ENCODE data around the gene HOXA2. TPM values are rescaled to one million over a fixed set of nuclear protein-coding genes. Genes with fewer than 3 reads are reported as not detected.

The HOXA2 gene
- 2.0 TPM for total RNA-seq

- intact Hi-C loops (cut with DNase I), result no loop called here
- Histone ChIP-seq H3K4me1 (peaks cover 18% of the 10 kb centered on the region), H3K27me3 (no peaks in the 10 kb centered on the region), H3K9me3 (no peaks in the 10 kb centered on the region), H3K36me3 (no peaks in the 10 kb centered on the region), H3K27ac (no peak within 1 kb of the TSS), H3K4me3 (peak within 1 kb of the TSS; percentile 9 to 27)
- TF ChIP-seq POLR2A (IDR thresholded peaks at IDR 0.05) (no peak), POLR2AphosphoS5 (IDR thresholded peaks at IDR 0.05; ENCODE audit: insufficient read depth in 1 of 2, low read depth in 1 of 2) (no peak)
- TF ChIP-seq, protein P1, sequence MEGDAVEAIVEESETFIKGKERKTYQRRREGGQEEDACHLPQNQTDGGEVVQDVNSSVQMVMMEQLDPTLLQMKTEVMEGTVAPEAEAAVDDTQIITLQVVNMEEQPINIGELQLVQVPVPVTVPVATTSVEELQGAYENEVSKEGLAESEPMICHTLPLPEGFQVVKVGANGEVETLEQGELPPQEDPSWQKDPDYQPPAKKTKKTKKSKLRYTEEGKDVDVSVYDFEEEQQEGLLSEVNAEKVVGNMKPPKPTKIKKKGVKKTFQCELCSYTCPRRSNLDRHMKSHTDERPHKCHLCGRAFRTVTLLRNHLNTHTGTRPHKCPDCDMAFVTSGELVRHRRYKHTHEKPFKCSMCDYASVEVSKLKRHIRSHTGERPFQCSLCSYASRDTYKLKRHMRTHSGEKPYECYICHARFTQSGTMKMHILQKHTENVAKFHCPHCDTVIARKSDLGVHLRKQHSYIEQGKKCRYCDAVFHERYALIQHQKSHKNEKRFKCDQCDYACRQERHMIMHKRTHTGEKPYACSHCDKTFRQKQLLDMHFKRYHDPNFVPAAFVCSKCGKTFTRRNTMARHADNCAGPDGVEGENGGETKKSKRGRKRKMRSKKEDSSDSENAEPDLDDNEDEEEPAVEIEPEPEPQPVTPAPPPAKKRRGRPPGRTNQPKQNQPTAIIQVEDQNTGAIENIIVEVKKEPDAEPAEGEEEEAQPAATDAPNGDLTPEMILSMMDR (IDR thresholded peaks at IDR 0.05), result no peak
- DNase-seq (ENCODE audit: extremely low spot score in 2 of 2), result no peak
Observed at GRCh38 chr7:27102581-27103442, at the start of gene HOXA2. TSS of gene HOXA2 (minus strand) at chr7:27102683. CDS start at chr7:27102500, 183 bp downstream.

GRCh38 chr7:27151341-27151930, 49.0 kb upstream of the HOXA2 start:
- Histone ChIP-seq H3K27me3 (no peaks in the 10 kb centered on the region), H3K4me3 (peak overlapping the region; percentile 49 to 57)

DNA sequence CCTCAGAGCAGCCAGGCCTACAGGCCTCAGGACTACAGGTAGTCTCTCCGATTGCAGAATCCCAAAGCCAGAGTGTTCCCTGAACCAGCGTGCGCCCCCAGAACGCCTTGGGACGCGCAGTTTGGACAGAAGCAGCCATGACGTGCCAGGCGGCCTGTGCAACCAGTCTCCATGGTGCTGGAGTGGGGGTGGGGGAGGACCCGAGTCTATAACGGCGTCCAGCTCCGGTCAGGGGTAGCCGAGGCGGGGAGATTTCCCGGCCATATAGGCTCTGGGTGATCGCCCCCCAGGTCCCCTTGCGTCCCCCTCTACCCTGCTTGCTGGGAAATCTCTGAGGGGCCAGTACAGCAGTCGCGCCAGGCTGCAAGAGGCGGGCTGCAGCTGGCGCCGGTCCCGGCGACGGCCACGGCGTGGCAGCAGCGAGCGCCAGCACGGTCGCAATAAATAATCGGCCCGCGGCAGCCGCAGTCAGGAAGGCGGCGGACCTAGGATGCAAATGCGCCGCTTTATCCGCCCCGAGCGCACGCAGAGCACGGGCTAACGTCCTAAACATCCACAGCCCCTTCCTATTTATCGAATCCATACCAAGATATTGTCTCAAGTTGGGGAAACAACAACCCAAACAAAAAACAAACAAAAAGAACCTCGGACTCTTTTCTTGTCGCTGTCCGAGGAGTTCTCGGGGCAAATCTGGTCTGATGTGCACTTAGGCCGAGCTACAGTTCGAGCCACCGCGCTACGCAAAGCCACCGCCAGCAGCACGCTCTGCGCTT, 48.3 kb upstream of the HOXA2 start:
- Histone ChIP-seq H3K4me1 (peaks cover 63% of the 10 kb centered on the region), H3K9me3 (no peaks in the 10 kb centered on the region), H3K27ac (peak overlapping the region; percentile 84), H3K27me3 (no peaks in the 10 kb centered on the region), H3K4me3 (peak overlapping the region; percentile 49 to 57), H3K36me3 (no peaks in the 10 kb centered on the region)
- intact Hi-C loops (cut with DNase I), result loop anchor here (10.0 kb wide), 1 partner anchor 946 kb away; the partner anchor contains the start of genes CBX3 and HNRNPA2B1
- peak; percentile 61 to 87 for TF ChIP-seq POLR2AphosphoS5 (IDR thresholded peaks at IDR 0.05; ENCODE audit: insufficient read depth in 1 of 2, low read depth in 1 of 2)
- TF ChIP-seq POLR2A (IDR thresholded peaks at IDR 0.05), result peak in 1 of 2 donors; percentile 37
- TF ChIP-seq, protein P1 (IDR thresholded peaks at IDR 0.05), result peak in 2 of 3 experiments; percentile 12 to 81
- peak in 1 of 2 donors; percentile 86 for DNase-seq (ENCODE audit: extremely low spot score in 2 of 2)

More at GRCh38 chr7:27151341-27151930, 49.0 kb upstream of the HOXA2 start:
- Histone ChIP-seq H3K4me1 (peaks cover 68% of the 10 kb centered on the region), H3K36me3 (no peaks in the 10 kb centered on the region), H3K9me3 (no peaks in the 10 kb centered on the region), H3K27ac (peak overlapping the region; percentile 84)
- peak in 1 of 2 donors; percentile 86 for DNase-seq (ENCODE audit: extremely low spot score in 2 of 2)
- no peak for TF ChIP-seq POLR2A (IDR thresholded peaks at IDR 0.05)
- no peak for TF ChIP-seq POLR2AphosphoS5 (IDR thresholded peaks at IDR 0.05; ENCODE audit: insufficient read depth in 1 of 2, low read depth in 1 of 2)
- TF ChIP-seq, protein P1 (IDR thresholded peaks at IDR 0.05), result no peak
- intact Hi-C loops (cut with DNase I), result loop anchor here (10.0 kb wide), 1 partner anchor 947 kb away; the partner anchor contains the start of genes CBX3 and HNRNPA2B1

DNA sequence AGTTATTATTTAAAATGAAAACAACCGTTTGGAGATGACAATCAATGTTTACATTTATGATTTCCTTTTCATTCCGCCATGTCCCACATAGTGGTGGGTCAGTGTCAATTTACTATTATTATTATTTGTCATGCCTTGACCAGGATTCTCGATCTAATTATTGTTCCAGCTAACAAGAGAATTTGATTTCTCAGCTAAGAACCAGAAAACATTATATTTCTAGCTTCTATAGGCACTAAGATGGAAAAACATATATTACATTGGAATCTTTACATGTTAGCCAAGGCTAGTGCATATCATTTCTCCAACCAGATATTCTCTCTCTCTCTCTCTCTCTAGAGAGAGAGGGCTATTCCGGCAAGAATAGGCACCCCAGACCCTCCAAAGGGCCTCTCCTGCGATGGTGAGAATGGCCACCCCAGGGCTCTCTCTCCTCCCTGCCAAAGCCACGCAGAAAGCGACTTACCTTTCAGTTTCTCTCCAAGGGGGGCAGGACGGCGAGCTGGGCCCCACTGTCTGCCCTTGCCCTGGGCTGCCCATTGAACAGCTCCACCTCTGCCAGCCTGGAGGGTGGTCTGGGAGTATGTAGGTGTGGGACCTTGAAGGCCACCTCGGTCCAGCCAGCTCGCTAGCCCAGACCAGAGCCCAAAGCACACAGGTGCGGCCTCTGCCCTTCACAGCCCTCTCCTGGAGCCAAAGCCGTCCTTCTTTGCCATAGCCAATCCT, 47.5 kb upstream of the HOXA2 start:
- Histone ChIP-seq H3K4me1 (peaks cover 55% of the 10 kb centered on the region), H3K36me3 (no peaks in the 10 kb centered on the region), H3K27me3 (no peaks in the 10 kb centered on the region), H3K27ac (peak overlapping the region; percentile 84), H3K9me3 (no peaks in the 10 kb centered on the region), H3K4me3 (peak overlapping the region; percentile 49 to 57)
- intact Hi-C loops (cut with DNase I), result loop anchor here (10.0 kb wide), 1 partner anchor 945 kb away; the partner anchor contains the start of genes CBX3 and HNRNPA2B1
- no peak for TF ChIP-seq POLR2A (IDR thresholded peaks at IDR 0.05)
- TF ChIP-seq, protein P1 (IDR thresholded peaks at IDR 0.05), result no peak
- TF ChIP-seq POLR2AphosphoS5 (IDR thresholded peaks at IDR 0.05; ENCODE audit: insufficient read depth in 1 of 2, low read depth in 1 of 2), result no peak
- DNase-seq (ENCODE audit: extremely low spot score in 2 of 2), result peak in 1 of 2 donors; percentile 88
